Stimulated activated CD4-positive, alpha-beta T cell treated with anti-CD3 and anti-CD28 coated beads, Interleukin-4, amount 100 ng/mL, for 1 hour (primary cell): ENCODE data around the gene FIBCD1.
"Not testable (repeated sequence)": the region's sequence is repeated elsewhere in the genome, so short reads cannot be mapped to it uniquely, and the experiment has no call there.

Experiments used
- DNase-seq: peaks from one replicate; pipeline ENCODE4 v3.0.0-alpha.2; 2020

The FIBCD1 gene

DNA sequence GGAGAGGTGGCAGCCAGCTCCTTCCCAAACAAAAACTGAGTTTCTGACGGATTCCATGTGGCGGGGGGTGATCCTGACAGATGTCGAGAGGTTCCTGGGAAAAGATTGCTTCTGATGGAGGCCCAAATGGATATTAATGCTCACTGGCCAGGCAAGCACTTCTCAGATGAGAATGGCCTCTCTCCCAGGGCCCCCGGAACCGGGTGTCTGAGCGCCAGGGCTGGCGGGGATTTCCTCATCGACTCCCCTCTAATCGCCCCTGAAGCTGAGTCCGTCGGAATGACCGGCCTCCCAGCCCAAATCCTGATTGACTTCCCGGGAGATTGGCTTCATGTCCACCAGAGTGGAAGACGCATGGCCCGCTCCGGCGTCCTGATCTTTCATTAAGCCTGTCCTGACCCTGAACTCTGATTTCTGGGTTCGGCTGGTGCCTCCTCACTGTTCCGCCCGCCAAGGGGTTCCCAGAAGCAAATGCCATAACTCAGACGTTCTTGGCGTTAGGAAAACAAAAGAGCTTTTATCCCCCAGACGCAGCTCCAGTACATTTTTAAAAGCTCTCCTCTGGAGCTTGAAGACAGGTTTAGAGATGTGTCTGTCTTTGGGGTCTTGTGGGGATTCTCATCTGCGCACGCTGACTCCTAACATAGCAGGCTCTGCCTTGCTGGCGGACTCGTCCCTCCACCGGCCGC is 17.6 kb downstream of the FIBCD1 start:
- no peak for DNase-seq

DNA sequence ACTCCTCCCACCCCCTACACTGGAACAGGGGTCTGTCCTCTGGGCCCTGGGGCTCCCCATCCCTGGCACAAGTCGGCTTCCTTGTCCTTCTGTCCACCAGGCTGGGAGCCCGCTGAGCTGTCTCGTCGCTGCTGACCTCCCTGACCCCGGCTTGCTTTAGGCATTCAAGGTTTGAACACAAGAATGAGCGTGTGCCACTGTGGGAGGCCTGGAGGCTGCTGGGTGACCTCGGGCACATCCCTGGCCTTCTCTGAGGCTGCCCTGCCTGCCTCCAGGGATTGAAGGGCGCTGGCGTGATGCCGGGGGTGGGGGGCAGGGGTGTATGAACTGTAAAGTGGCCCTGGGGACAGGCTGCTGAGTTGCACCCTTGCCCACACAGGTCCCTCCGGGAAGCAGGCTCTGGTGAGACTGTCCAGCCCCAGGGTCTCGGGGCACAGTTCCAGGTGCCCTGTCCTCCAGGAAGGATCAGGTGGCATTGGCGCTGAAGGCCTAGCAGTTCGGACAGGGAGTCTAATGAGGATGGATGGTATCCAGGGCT is 18.2 kb downstream of the FIBCD1 start:
- no peak for DNase-seq

DNA sequence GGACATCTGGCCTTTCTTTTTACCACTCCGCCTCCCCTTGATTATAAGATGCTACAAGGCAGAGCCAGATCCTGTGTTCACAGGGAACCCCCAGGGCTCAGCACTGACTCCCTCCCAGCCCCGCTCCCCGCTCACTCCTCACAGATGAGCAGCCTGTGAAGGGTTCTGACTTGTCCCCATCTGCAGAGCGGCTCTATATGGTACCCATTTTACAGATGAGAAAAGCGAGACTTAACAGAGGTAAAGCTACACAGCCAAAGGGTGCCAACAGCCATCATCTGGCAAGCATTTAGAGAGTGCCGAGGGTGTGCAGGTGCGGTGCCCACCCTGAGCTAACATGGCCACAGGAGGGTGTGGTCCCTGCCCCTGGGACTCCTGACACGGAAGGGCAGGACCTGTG is 18.8 kb downstream of the FIBCD1 start:
- no peak for DNase-seq

DNA sequence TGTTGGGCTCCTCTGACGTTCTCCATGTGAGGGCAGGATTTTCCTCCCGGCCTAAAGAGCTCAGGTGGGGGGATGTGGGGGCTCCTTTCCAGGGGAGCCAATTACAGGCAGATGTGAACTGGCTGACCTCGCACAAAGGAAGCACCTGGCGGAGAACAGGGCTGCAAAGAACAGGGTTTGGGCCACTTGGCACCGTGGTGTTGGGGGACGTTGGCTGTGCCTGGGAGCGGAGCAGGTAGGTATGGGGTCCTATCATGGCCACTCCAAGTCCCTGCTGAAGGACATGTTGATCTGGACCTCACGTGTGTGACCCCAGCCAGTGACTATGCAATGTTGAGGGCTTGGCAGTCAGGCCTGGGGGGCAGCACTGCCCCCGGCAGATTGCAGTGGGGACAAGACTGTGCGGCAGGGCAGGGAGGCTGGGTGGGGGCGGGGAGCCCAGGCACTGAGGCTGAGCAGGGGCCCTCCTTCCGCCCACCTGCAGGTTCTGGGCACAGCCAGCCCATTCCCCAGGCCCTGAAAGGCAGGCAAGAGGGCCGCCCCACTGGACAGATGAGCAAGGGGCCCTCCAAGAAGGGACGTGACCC is 19.4 kb downstream of the FIBCD1 start:
- DNase-seq: no peak

DNA sequence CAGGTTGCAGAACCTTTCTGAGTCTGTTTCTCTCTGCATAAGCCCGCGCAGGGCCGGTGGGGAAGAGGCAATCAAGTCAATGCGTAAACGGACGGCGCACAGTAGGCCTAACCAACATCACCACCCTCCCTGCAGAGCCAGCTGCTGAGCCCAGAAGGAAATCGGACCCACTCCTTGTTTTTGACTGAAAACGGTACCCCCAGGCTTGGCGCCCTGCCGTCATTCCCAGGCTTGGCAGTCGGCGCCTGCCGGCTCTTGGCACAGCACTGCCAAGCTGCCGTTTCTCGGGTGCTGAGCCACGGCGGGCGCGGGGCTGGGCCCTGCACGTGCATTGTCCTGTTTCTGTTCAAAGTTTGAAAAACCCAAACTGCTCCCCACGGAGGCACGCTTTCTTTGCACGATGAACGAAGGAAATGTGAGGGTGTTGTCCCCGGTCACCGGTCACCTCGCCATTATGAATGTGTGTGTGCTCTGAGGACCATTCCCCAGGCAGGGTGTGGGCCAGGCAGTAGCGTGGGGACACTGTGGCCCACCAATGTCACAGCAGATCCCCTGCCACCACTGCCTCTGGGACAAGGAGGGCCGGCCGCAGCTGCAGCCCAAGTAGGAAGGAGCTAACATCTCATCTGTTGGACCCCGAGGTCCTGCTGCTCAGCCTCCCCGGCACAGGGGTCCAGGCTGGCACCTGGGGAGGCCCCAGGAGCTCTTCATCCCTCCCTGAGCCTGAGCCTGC is 20.1 kb downstream of the FIBCD1 start:
- no peak for DNase-seq

DNA sequence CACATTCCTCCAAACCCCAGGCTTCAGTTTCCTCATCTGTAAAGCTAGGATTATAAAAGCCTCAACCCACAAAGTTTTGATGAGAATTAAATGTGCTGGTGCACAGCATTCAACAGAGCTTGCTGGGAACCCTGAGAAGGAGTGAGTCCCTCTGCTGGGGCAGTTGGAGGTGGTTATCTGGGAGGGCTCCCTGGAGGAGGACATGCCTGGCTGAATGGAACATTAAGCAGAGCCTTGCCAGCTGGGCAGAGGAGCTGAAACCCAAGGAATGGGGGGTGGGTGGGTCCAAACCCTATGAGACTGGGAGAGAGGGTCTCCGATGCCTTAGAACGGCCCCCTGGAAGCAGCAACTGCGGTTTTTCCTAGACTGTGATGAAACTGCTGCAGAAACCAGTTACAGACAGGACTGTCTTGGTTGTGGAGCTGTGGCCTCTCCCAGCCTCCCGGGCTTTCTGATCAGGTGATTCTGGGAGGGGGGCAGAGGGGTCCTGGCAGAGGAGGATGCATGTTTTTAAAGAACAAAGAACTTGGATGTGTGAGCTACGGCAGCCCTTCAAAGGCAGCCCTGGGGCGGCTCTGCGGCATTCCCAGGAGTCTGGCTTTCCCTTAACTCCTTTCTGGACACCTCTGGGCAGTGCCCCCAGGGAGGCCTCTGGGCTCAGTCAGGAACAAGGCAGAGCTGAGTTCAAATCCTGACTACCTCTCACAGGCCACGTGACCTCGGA is 20.8 kb downstream of the FIBCD1 start:
- DNase-seq: no peak

DNA sequence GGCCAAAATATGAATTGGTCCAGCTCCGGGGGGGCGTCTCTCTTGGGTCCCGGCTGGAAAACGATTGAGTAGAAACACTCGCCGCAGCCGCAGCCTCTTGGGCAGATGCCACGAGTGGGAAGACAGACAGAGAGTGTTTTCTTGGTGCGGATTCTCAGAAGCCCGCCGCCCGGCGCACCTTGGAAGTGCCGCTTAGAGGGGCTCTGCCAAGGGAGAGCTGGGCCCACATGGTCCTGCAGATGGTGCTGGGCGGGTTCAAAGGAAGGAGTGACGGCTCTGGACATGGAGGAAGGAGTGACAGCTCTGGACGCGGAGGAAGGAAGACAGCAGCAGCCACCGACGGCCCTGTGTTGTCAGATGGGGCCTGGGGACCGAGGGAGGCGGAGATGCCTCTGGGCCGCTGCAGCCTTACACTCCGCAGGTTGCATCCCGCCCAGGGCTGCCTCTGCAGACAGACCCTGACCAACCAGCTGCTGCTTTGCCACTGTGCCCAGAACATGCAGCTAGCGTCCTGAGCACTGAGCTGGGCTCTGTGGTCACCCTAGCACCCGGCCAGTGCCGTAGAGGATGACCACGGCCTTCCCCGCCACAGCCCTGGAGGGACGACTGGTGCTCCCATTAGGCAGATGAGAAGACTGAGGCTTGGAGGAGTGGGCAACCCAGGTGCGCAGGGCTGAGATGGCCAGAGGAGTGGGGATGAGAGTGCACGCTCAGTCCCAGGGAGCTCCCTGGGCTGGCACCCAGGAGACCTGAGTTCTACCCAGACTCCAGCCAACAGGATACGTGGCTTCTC is 21.7 kb downstream of the FIBCD1 start:
- no peak for DNase-seq

DNA sequence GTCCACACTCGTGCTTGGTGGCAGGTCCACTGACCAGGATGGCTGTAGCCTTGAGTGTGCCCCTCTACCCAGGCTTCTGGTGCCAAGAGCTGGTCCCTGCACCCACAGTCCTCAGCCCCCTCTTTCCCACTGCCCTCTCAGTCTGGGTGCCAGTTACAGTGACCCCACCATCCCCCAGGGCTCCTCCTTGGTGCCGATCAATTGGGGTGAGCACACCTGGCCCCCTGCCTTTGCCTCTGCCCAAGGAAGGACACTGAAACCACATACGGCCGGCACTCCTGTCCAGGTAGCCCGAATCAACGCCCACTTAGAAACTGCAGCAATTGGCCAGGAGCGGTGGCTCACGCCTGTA is 24.0 kb downstream of the FIBCD1 start:
- DNase-seq: no peak

DNA sequence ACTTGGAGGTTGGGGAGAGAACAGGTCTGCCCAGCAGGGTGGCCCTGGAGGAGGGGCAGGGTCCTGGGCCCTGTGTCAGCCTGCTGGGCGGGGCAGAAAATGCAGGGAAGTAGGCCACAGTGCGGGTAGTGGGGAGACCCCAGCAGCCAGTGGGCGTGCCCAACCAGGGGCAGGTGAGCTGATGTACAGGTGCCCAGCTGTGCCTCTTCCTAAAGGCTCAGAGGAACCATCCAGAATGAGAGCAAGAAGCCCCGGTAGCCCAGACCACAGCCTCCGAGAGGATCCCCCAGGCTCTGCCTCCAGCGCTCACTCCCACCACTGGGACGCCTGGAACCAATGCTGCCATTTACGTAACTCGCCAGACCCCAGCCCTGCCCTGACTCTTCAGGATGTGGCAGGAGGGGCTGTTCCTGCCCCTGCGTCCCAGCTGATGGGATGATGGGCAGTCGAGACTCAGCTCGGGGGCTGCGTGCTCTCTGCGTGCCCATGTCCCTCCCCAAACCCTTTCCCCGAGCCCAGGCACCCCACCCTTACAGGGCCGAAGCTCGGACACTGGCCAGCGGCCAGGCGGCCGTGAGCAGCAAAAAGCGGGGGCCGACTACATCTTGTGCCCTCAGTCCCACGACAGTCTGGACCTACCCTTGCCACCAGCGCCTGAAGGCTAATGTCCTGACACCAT is 24.5 kb downstream of the FIBCD1 start:
- DNase-seq: no peak

DNA sequence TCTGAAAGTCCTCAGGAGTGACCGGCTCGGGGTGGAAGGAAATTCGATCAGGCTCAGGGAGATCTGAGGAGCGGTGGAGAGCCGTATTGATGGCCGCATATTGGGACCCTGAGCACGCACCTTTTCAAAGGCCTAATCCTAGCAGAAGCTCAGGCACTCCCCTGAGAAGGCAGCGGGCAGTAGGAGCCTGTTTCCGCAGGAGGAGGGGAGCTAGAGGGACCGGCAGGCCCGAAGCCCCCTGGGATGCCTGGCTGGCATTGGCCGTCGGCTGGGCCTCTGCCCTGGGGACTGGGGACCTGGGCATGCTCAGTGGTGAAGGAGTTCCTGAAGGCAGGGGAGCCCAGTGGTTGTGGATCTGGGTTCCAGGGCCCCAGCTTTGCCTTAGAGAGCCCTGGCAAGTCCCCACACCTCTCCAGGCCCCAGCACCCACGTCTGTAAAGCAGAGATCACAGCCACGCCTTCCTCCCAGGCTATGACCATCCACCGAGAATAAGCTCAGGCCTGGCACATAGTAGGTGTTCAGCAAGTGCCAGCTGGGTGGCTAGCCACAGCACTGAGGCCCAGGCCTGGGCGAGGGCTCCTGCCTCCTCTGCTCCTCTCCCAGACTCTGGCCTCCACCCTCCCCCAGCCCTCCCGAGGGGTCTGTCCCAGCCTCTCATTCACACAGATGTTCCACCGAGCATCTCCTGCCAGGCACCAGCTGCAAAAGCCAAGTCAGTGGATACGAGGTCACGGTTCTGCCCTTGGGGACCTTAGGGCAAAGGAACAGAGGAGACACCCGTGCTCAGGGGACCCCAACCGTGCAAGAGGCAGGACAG is 25.2 kb downstream of the FIBCD1 start:
- no peak for DNase-seq

DNA sequence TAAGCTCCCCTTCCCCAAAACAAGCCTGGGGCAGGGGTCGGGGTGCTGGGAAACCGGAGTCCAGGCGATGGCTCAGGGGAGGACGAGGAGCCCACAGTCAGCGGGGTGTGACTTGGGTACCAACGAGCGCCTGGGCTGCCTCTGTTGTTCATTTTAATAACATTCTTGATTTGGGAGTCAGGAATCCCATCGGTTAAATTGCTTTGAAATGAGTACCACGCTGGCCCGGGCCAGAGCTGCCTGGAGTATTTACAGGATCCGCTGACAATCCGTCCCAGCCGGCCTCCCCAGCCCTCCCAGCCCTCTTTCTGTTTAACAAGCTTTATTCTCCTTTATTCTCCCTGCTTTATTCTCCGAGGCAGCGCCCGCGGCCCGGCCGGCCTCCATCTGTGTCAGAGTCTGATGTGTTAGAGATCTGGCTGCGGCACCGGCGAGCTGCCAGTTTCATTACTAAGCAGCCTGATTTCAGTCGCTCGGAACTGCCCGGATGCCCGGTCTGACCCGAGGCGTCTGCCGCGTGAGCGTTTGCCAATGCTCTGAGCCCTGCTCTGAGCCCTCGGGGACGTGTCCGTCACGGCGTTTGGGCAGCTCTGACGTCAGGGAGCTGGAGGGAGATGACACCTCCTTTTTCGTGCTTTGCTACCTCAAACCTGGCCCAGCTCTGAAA is 26.0 kb downstream of the FIBCD1 start:
- no peak for DNase-seq

DNA sequence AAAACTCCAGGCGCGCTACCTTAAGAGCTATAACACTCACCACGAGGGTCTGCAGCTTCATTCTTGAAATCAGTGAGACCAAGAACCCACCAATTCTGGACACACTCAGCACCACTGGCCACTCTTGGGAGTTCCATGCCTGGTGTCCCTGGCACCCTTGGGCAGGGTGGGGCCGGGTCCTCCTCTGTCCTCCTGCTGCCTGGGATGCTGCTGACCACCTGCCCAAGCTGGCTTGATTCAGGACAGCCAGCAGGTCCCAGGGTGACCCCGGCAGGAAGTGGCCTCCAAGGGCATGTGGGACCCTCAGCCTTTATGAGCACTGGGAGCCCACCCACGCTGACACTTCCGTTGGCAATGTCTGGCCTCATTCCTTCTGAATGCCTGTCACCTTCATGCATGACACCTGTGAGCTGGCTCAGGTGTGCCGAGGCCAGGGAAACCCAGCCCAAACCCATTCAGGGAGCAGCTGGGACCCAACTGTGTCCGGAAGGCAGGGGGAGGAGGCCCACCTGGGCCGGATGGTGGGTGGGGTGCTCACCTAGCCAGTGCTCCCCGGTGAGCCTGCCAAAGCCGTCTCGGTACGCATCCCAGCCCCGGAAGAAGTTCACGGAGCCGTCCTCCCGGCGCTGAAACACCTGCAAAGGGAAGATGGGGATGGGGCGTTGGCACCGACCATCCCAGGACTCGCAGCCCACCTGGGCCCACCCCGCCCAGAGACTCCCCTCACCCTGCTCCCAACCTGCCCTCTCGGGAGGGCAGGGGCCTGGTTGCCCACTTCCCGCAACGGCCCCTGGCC is 27.6 kb downstream of the FIBCD1 start:
- no peak for DNase-seq

DNA sequence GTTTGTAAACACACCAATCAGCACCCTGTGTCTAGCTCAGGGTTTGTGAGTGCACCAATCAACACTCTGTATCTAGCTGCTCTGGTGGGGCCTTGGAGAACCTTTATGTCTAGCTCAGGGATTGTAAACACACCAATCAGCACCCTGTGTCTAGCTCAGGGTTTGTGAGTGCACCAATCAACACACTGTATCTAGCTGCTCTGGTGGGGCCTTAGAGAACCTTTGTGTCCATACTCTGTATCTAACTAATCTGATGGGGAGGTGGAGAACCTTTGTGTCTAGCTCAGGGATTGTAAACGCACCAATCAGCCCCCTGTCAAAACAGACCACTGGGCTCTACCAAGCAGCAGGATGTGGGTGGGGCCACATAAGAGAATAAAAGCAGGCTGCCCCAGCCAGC is 28.4 kb downstream of the FIBCD1 start:
- not testable (repeated sequence) for DNase-seq

DNA sequence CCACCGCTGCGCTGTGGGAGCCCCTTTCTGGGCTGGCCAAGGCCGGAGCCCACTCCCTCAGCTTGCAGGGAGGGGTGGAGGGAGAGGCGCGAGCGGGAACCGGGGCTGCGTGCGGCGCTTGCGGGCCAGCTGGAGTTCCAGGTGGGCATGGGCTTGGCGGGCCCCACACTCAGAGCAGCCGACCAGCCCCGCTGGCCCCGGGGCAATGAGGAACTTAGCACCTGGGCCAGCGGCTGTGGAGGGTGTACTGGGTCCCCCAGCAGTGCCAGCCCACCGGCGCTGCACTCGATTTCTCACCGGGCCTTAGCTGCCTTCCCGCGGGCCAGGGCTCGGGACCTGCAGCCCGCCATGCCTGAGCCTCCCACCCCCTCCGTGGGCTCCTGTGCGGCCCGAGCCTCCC is 29.0 kb downstream of the FIBCD1 start:
- not testable (repeated sequence) for DNase-seq

DNA sequence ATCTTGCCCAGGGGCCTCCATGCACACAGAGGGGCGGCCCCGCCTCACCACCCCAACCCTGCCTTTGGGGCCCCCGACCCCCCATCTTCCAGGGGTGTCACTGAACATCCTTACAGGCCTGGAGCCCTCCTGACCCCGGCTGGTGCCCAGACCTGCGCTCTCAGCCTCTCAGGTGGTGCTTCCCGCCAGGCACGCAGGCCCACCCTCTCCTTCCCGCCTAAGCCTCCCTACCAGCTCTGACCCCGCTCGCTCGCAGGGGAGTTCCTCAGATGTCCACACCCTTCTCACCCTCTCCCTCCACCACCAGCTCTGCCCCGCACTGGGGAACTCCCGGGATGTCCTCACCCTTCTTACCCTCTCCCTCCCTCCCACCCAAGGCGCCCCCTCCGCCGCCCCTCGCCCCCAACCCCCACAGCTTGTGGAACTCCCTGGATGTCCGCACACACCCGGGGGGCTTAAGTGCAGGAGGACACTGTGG is 30.1 kb downstream of the FIBCD1 start:
- no peak for DNase-seq

DNA sequence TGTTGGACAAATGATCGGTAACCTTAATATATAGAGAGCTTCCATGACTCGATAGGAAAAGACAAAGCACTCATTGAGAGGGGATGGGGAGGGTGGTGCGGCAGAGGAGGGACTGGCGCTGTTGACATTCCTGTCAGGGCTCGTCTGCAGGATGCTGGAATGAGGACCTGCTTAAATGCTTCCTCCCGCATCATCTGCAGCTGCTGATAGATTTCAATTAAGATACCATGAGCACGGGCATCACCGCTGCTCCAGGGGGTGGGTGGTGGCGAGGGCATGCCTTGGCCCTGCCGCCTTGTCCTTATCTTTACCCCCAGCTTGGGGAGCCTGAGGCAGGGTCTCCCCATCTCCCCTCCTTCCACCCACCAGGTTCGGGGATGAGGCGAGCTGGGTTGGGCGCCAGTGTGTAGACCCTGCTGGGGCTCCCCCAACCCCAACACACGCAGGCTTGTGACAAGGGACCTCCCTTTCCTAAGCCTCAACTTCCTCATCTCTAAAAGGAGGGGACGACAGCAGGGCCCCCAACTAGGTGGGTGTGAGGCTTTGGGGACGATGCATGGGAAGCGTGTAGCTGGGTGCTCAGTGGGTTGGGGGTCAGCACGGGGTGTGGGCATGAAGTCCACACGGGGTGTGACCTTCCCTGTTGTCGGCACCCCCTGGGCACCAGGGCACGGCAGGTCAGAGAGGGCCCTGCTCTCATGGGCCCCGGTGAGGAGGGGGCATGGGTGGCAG is 30.7 kb downstream of the FIBCD1 start:
- no peak for DNase-seq

DNA sequence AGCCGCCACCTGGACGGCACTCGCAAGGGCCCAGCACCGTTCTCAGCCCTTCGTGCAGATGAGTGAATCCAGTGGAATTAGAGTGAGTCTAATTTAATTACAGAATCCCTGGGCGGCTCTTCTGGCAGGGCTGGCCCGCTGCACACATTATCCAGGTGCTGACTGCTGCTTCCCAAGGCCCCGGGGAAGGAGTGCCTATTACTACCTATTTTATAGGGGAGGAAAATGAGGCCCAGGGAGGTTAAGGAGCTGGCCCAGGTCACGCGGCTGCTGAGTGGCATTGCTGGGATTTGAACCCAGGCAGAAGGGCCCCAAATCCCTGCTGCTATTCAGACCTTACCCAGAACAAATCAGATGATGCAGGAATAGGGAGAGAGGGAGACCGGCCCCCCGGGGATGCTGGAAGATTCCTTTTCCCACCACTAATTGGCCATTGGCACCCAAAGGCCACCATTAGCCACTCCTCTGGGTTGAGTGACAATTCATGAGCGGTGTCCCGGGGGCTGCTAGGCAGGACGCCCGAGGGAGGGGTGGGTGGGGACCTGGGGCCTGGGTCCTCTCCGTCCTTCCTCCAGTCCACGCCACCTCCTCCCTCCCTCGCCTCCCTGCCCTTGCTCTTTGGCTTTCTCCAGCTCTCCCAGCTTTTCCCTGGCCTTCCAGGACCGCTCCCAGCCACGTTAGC is 32.2 kb downstream of the FIBCD1 start:
- DNase-seq: no peak
